Panc1 (cell line): ENCODE data around the gene GLB1L2. TPM values are rescaled to one million over a fixed set of nuclear protein-coding genes. Genes with fewer than 3 reads are reported as not detected.

Experiments
- ATAC-seq: fragments of 200-7000 bp; cut with Tn5 transposase; 2 replicates; pipeline ENCODE4 v1.9.1; 2020; ENCODE audit warnings: mild to moderate bottlenecking, moderate library complexity
- BruUV-seq: library from RNA; stranded (reverse); fragments of 400-500 nt; replicated peaks from 2 replicates; lab custom pipeline; 2021; lab: Mats Ljungman, UMichigan
- CTCF ChIA-PET: fragments of 300-600 bp; sonication (Branson Sonifier 250); formaldehyde crosslinking; loops from one replicate; lab custom pipeline; 2022; ENCODE audit warnings: antibody characterized with exemption; lab: Charles Lee
- POLR2A ChIA-PET: fragments of 300-600 bp; sonication (Branson Sonifier 250); formaldehyde crosslinking; loops from one replicate; lab custom pipeline; 2022; ENCODE audit warnings: antibody characterized with exemption; lab: Charles Lee
- DNase-seq: peaks from one replicate; pipeline ENCODE4 v3.0.0-alpha.2; 2010; ENCODE audit warnings: low read depth, low spot score
- H3K27ac ChIP-seq: 2 replicates; pipeline ENCODE4 v1.5.1; 2011; ENCODE audit warnings: mild to moderate bottlenecking, low read length, inconsistent platforms
- H3K27me3 ChIP-seq: fragments of 200-500 bp; sonication (Bioruptor generic); 2 replicates; pipeline ENCODE4 v1.6.0; 2014; ENCODE audit warnings: low read length, inconsistent platforms; ENCODE audit not compliant: control insufficient read depth, insufficient read depth
- H3K36me3 ChIP-seq: fragments of 200-500 bp; sonication (Bioruptor generic); 2 replicates; pipeline ENCODE4 v1.5.1; 2014; ENCODE audit warnings: inconsistent platforms, mild to moderate bottlenecking, low read length, moderate library complexity; ENCODE audit not compliant: control insufficient read depth, insufficient read depth
- H3K4me1 ChIP-seq: 2 replicates; pipeline ENCODE4 v1.5.1; 2011; ENCODE audit warnings: inconsistent platforms, mild to moderate bottlenecking, low read length, moderate library complexity; ENCODE audit not compliant: control insufficient read depth, insufficient read depth
- H3K4me3 ChIP-seq, 2 experiments: 2 replicates each; pipeline ENCODE4 v1.5.1; 2011 to 2012; ENCODE audit warnings: low read depth in 2 of 2, low read length in 2 of 2, mild to moderate bottlenecking in 2 of 2, inconsistent platforms in 1 of 2, moderate library complexity in 1 of 2
- H3K9me3 ChIP-seq: fragments of 200-500 bp; sonication (Bioruptor generic); 2 replicates; pipeline ENCODE4 v1.5.1; 2014; ENCODE audit warnings: low read depth, mild to moderate bottlenecking, inconsistent platforms, low read length, moderate library complexity; ENCODE audit not compliant: control insufficient read depth, insufficient read depth
- CTCF ChIP-seq: fragments of 450-650 bp; IDR thresholded peaks from 2 replicates; pipeline ENCODE4 v1.5.1; 2017; ENCODE audit warnings: mild to moderate bottlenecking
- POLR2AphosphoS5 ChIP-seq: IDR thresholded peaks from 2 replicates; pipeline ENCODE4 v1.6.1; 2012; ENCODE audit warnings: mild to moderate bottlenecking, low read depth, low read length, moderate library complexity
- REST ChIP-seq, 2 experiments: IDR thresholded peaks; 2 replicates each; pipeline ENCODE4 v1.6.1; 2011 to 2012; ENCODE audit warnings: low read depth in 2 of 2, control low read depth in 1 of 2, low read length in 1 of 2, mild to moderate bottlenecking in 1 of 2, moderate library complexity in 1 of 2; ENCODE audit not compliant: insufficient read depth in 1 of 2
- SIN3A ChIP-seq: IDR thresholded peaks from 2 replicates; pipeline ENCODE4 v1.6.1; 2012; ENCODE audit warnings: low read depth, mild to moderate bottlenecking, low read length, moderate library complexity, borderline replicate concordance; ENCODE audit not compliant: insufficient read depth
- TCF7L2 ChIP-seq: IDR thresholded peaks from 2 replicates; pipeline ENCODE4 v1.6.1; 2011; ENCODE audit warnings: mild to moderate bottlenecking, low read depth, low read length, inconsistent platforms
- in situ Hi-C: cut with HindIII; loops from 2 replicates; pipeline ENCODE4 v1.10.0; 2016; ENCODE audit warnings: low sequenced_read_pairs, low pct_unique_long_range_greater_than_20kb
- intact Hi-C: fragments of 100-400 bp; cut with micrococcal nuclease; formaldehyde crosslinking; loops from one replicate; pipeline ENCODE4 v1.10.0; 2022; ENCODE audit not compliant: unreplicated experiment
- total RNA-seq: library from RNA; stranded (reverse); gene quantifications from one replicate; pipeline ENCODE4 v1.2.1, GENCODE V29; 2021; ENCODE audit not compliant: unreplicated experiment

The GLB1L2 gene
- total RNA-seq, 1 experiment from 2014 or later = 10.4 TPM

GRCh38 chr11:134374891-134375550 lies 43.2 kb downstream of the GLB1L2 start:
- in situ Hi-C loops (no loop called here), intact Hi-C loops (no loop called here)
- Histone ChIP-seq H3K27me3 (no peaks in the 10 kb centered on the region; the same call in 1 of the 2 replicates), H3K4me1 (no peaks in the 10 kb centered on the region), H3K36me3 (no peaks in the 10 kb centered on the region), H3K27ac (no peak overlapping the region), H3K4me3 (no peak overlapping the region), H3K9me3 (no peaks in the 10 kb centered on the region)
- ATAC-seq (no peak), DNase-seq (no peak)
- no TSS peak for BruUV-seq
- TF ChIP-seq REST (IDR thresholded peaks at IDR 0.05; ENCODE audit: insufficient read depth in 1 of 2, low read depth in 2 of 2, low read length in 1 of 2) (no peak), TCF7L2 (no peak), CTCF (no peak), POLR2AphosphoS5 (no peak), SIN3A (no peak)
- POLR2A ChIA-PET = no interaction called here
- CTCF ChIA-PET = no interaction called here

GRCh38 chr11:134376150-134376921 lies 44.5 kb downstream of the GLB1L2 start:
- DNase-seq (no peak), ATAC-seq (no peak)
- H3K27me3 ChIP-seq = no peaks in the 10 kb centered on the region; the same call in 1 of the 2 replicates
- H3K27ac ChIP-seq = no peak overlapping the region
- H3K36me3 ChIP-seq = no peaks in the 10 kb centered on the region
- TF ChIP-seq TCF7L2 = no peak
- TF ChIP-seq POLR2AphosphoS5 = no peak
- TF ChIP-seq CTCF = no peak
- TF ChIP-seq REST (IDR thresholded peaks at IDR 0.05; ENCODE audit: insufficient read depth in 1 of 2, low read depth in 2 of 2, low read length in 1 of 2) = no peak
- TF ChIP-seq SIN3A = no peak
- no peaks in the 10 kb centered on the region for H3K9me3 ChIP-seq
- no peaks in the 10 kb centered on the region for H3K4me1 ChIP-seq
- no TSS peak for BruUV-seq
- ChIA-PET POLR2A (no interaction called here), CTCF (no interaction called here)
- in situ Hi-C loops = no loop called here
- intact Hi-C loops = no loop called here
- no peak overlapping the region for H3K4me3 ChIP-seq
